ENCODE measurements around the gene SS18L1.

- TF ChIP-seq POLR2AphosphoS5 (IDR thresholded peaks at IDR 0.05; ENCODE audit: low read depth, low read length) (no peak), TAF1 (IDR thresholded peaks at IDR 0.05; ENCODE audit: borderline replicate concordance, low read depth, low read length) (no peak), CTCF (IDR thresholded peaks at IDR 0.05) (no peak)
These were observed 3.9 kb upstream of the SS18L1 start for GRCh38 chr20:62139636-62140035.

All from SK-N-SH (cell line).